ENCODE measurements around the gene KHDRBS2.

KHDRBS2 gene

GRCh38 chr6:62174548-62174947 lies 111.5 kb downstream of the KHDRBS2 start:
- no peak for DNase-seq

- no peak for DNase-seq
Measured at GRCh38 chr6:62167736-62168135, 118.3 kb downstream of the KHDRBS2 start.

GRCh38 chr6:62162858-62163257 lies 123.2 kb downstream of the KHDRBS2 start:
- DNase-seq = no peak

GRCh38 chr6:62152796-62153195 lies 133.2 kb downstream of the KHDRBS2 start:
- no peak for DNase-seq

- DNase-seq = no peak
Measured at GRCh38 chr6:62150048-62150663, 135.9 kb downstream of the KHDRBS2 start.

- no peak for DNase-seq
Measured at GRCh38 chr6:62146954-62147853, 138.8 kb downstream of the KHDRBS2 start.

GRCh38 chr6:62129127-62129526 lies 156.9 kb downstream of the KHDRBS2 start:
- no peak for DNase-seq

- no peak for DNase-seq
Measured at GRCh38 chr6:62119401-62119800, 166.6 kb downstream of the KHDRBS2 start.

- no peak for DNase-seq
Measured at GRCh38 chr6:62103186-62103859, 182.7 kb downstream of the KHDRBS2 start.

GRCh38 chr6:62102387-62102786 lies 183.6 kb downstream of the KHDRBS2 start:
- no peak for DNase-seq

GRCh38 chr6:62090442-62091229 lies 195.4 kb downstream of the KHDRBS2 start:
- no peak for DNase-seq

GRCh38 chr6:62089781-62090180 lies 196.2 kb downstream of the KHDRBS2 start:
- no peak for DNase-seq

GRCh38 chr6:62086047-62086446 lies 200.0 kb downstream of the KHDRBS2 start:
- no peak for DNase-seq

- no peak for DNase-seq
Measured at GRCh38 chr6:62075869-62076268, 210.2 kb downstream of the KHDRBS2 start.

GRCh38 chr6:62059901-62060300 lies 226.1 kb downstream of the KHDRBS2 start:
- DNase-seq = no peak

- DNase-seq = no peak
Measured at GRCh38 chr6:62057300-62057699, 228.7 kb downstream of the KHDRBS2 start.

- no peak for DNase-seq
Measured at GRCh38 chr6:62045502-62045901, 240.5 kb downstream of the KHDRBS2 start.

GRCh38 chr6:62043084-62043483 lies 242.9 kb downstream of the KHDRBS2 start:
- no peak for DNase-seq

- no peak for DNase-seq
Measured at GRCh38 chr6:62042429-62042828, 243.6 kb downstream of the KHDRBS2 start.

GRCh38 chr6:62039605-62040004 lies 246.4 kb downstream of the KHDRBS2 start:
- DNase-seq = no peak

GRCh38 chr6:62037445-62037844 lies 248.6 kb downstream of the KHDRBS2 start:
- DNase-seq = no peak

- DNase-seq = no peak
Measured at GRCh38 chr6:62035952-62036351, 250.1 kb downstream of the KHDRBS2 start.

GRCh38 chr6:62013719-62014118 lies 272.3 kb downstream of the KHDRBS2 start:
- no peak for DNase-seq

All from bone marrow (tissue), 2 donors.